ENCODE measurements around the gene NLRP6. TPM values are rescaled to one million over a fixed set of nuclear protein-coding genes. Genes with fewer than 3 reads are reported as not detected.

NLRP6 gene
- total and polyA plus RNA-seq, 2 of the 4 experiments (the other 2 are of a cell fraction): not detected

DNA sequence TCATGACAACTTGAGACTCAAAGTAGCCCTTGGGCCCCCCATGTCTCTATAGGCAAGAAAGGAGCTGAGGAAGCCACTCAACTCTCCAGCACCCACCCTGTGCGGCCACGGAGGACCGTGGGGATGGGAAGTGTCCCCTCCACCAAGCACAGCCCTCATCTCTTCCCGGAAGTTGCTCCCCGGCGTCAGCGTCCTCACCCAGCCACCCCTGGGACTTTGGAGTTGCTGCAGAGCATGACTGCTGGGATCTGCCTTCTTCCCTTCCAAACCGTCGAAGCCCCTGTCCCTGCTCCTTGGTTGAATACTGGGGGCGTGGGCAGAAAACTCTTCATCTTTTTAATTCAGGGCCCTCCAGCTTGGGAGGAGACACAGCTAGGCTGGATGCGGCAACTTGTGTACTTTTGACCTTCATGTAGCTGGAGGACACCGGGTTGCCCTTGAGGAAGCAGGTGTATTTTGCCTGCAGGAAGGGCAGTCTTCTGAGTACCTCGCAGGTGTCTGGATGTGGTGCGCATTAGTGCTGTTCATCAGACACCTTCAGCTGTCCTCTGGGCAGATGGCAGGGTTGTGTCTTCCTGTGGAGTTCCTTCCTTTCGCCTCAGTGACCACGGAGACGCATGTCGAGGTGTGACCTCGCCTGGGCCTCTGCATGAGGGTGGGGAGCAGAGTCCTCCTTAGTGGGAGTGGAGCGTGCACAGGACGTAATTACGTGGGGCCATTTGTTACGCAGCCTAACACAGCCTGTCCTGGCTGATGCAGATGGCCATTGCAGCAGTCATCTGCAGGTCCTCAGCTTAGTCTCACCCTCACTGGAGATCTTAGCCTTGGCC is 54.7 kb downstream of the NLRP6 start:
- Histone ChIP-seq H4K8ac (ENCODE audit: low read depth in 2 of 2, low read length in 2 of 2) (no peak overlapping the region), H2BK15ac (ENCODE audit: low read depth, low read length) (no peak overlapping the region), H2AK5ac (ENCODE audit: low read depth, low read length) (no peak overlapping the region), H4K20me1 (ENCODE audit: insufficient read depth, low read length) (no peaks in the 10 kb centered on the region), H3K9me1 (ENCODE audit: insufficient read depth, low read length) (no peaks in the 10 kb centered on the region), H3K9ac (ENCODE audit: low read depth, low read length) (no peak overlapping the region), H4K91ac (ENCODE audit: insufficient read depth, low read depth, low read length) (no peak overlapping the region), H3K4me1 (ENCODE audit: control insufficient read depth, insufficient read depth, low read length) (peaks cover 5% of the 10 kb centered on the region), H2BK120ac (ENCODE audit: low read depth, low read length) (no peak overlapping the region), H3K9me3 (ENCODE audit: control insufficient read depth, insufficient read depth, low read length) (no peaks in the 10 kb centered on the region), H3K27me3 (ENCODE audit: control insufficient read depth, insufficient read depth, low read length) (no peaks in the 10 kb centered on the region), H2BK20ac (ENCODE audit: low read depth, low read length) (no peak overlapping the region), H2AK9ac (replicated peaks; ENCODE audit: low read depth, low read length, poor library complexity) (no peak overlapping the region), H3K79me1 (ENCODE audit: low read depth in 1 of 2, low read length in 2 of 2) (no peaks in the 10 kb centered on the region), H3K56ac (ENCODE audit: extremely low read depth, insufficient read depth, low read length) (no peak overlapping the region), H4K5ac (ENCODE audit: low read depth, low read length) (no peak overlapping the region), H3K18ac (ENCODE audit: low read depth, low read length) (no peak overlapping the region), H3K4ac (ENCODE audit: low read depth, low read length) (no peak overlapping the region), H2BK5ac (ENCODE audit: low read depth, low read length, poor library complexity, severe bottlenecking) (no peak overlapping the region), H3K36me3 (ENCODE audit: control insufficient read depth, insufficient read depth, low read length) (no peaks in the 10 kb centered on the region), H3K14ac (replicated peaks; ENCODE audit: low read depth, low read length) (no peak overlapping the region), H3K4me3 (ENCODE audit: insufficient read depth, low read depth, low read length) (no peak overlapping the region), H3K4me2 (ENCODE audit: low read depth, low read length) (no peak overlapping the region), H2AFZ (replicated peaks; ENCODE audit: low read length, poor library complexity) (peak overlapping the region; percentile 7), H3K23ac (ENCODE audit: low read depth, low read length) (no peak overlapping the region), H3K27ac (ENCODE audit: insufficient read depth, low read length) (no peak overlapping the region)
- DNase-seq (no peak), ATAC-seq (ENCODE audit: low read depth) (no peak)
- in situ Hi-C loops (cut with MboI; ENCODE audit: low sequenced_read_pairs) (no loop called here), dilution Hi-C loops (cut with HindIII; ENCODE audit: low sequenced_read_pairs, unreplicated experiment) (no loop called here), intact Hi-C loops (cut with micrococcal nuclease) (no loop called here)
- TF ChIP-seq RCOR1 (IDR thresholded peaks at IDR 0.05; ENCODE audit: insufficient replicate concordance, low read length) (no peak), CEBPB (IDR thresholded peaks at IDR 0.05; ENCODE audit: low read depth, low read length) (no peak), BHLHE40 (IDR thresholded peaks at IDR 0.05; ENCODE audit: low read depth, low read length) (no peak), CTCF (conservative IDR thresholded peaks at IDR 0.05; ENCODE audit: low read depth, low read length) (no peak), MAFK (IDR thresholded peaks at IDR 0.05; ENCODE audit: low read depth, low read length) (no peak), CHD1 (IDR thresholded peaks at IDR 0.05; ENCODE audit: low read depth, low read length) (no peak), MAZ (IDR thresholded peaks at IDR 0.05; ENCODE audit: borderline replicate concordance, low read depth, low read length) (no peak), RAD21 (IDR thresholded peaks at IDR 0.05; ENCODE audit: low read length) (no peak), NFE2L2 (IDR thresholded peaks at IDR 0.05; ENCODE audit: low read depth, low read length) (no peak)
- TF ChIP-seq, protein P1, sequence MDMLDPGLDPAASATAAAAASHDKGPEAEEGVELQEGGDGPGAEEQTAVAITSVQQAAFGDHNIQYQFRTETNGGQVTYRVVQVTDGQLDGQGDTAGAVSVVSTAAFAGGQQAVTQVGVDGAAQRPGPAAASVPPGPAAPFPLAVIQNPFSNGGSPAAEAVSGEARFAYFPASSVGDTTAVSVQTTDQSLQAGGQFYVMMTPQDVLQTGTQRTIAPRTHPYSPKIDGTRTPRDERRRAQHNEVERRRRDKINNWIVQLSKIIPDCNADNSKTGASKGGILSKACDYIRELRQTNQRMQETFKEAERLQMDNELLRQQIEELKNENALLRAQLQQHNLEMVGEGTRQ (IDR thresholded peaks at IDR 0.05; ENCODE audit: low read depth, low read length): no peak
- TF ChIP-seq, protein P2, sequence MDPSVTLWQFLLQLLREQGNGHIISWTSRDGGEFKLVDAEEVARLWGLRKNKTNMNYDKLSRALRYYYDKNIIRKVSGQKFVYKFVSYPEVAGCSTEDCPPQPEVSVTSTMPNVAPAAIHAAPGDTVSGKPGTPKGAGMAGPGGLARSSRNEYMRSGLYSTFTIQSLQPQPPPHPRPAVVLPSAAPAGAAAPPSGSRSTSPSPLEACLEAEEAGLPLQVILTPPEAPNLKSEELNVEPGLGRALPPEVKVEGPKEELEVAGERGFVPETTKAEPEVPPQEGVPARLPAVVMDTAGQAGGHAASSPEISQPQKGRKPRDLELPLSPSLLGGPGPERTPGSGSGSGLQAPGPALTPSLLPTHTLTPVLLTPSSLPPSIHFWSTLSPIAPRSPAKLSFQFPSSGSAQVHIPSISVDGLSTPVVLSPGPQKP (IDR thresholded peaks at IDR 0.05; ENCODE audit: borderline replicate concordance, low read depth, low read length): no peak
- no TSS peak for BruUV-seq (replicated peaks)
- ChIA-PET CTCF (no interaction called here), POLR2A (ENCODE audit: unreplicated experiment) (no interaction called here)
- WGBS, 2 experiments (ENCODE audit: extremely low coverage in 2 of 2, insufficient read length in 1 of 2): 91% methylated on average over 8 of the region's 23 CpGs; no CpG with 5 or more reads in 1 of the 2 experiments
